Stimulated activated CD4-positive, alpha-beta T cell treated with anti-CD3 and anti-CD28 coated beads, Interleukin-1b, Interleukin-23, amount 100 ng/mL, for 4 hours (primary cell): ENCODE measurements around the gene CYP26A1.
A peak's percentile ranks its signal among the peaks of the same experiment; 100 is the strongest.

Source experiments
- DNase-seq, 2 donors: peaks; one replicate each; pipeline ENCODE4 v3.0.0-alpha.2; 2020; ENCODE audit warnings: low read depth in 2 of 2

Gene CYP26A1

DNA sequence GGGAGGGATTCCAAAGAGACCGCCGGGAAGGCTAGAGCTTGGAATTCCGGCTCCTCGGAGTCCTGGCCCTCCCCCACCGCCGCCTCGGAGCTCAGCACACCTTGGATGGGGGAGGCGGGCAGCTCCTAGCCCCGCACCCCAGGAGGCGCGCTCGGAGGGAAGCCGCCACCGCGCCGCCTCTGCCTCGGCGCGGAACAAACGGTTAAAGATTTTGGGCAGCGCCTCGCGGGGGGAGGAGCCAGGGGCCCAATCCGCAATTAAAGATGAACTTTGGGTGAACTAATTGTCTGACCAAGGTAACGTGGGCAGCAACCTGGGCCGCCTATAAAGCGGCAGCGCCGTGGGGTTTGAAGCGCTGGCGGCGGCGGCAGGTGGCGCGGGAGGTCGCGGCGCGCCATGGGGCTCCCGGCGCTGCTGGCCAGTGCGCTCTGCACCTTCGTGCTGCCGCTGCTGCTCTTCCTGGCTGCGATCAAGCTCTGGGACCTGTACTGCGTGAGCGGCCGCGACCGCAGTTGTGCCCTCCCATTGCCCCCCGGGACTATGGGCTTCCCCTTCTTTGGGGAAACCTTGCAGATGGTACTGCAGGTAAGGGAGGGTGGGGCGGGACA lies at the start of gene CYP26A1:
Gene CYP26A1, plus strand, starts transcription at position 355 of the 608 bp plus-strand sequence. Its CDS starts 42 bp downstream, at position 397.
- no peak for DNase-seq

GRCh38 chr10:93026072-93026471 lies 47.6 kb upstream of the CYP26A1 start:
- no peak for DNase-seq

- DNase-seq: no peak
These were observed 46.2 kb upstream of the CYP26A1 start for GRCh38 chr10:93027508-93027907.

GRCh38 chr10:93028883-93029282 lies 44.8 kb upstream of the CYP26A1 start:
- DNase-seq: no peak

DNA sequence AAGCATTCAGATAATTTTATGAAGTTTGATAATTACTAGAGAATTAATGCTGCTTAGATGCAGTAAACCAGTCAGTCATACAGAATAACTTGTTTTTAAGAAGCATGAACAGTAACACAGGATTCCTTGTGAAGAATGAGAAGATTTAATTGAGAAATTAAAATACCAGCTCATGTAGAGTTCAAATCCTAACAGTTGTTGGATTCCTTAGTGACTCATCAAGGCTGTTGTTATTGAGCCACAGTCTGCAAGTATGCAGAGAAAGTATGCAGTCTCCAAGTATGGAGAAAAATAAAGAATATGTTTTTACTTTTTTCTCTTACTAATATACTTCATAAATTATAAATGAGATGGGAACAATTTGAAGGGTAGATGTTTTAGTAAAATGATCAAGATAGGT lies 43.3 kb upstream of the CYP26A1 start:
- DNase-seq: no peak

- no peak for DNase-seq
These were observed 41.4 kb upstream of the CYP26A1 start for GRCh38 chr10:93032105-93032808.

- DNase-seq: no peak
These were observed 40.9 kb upstream of the CYP26A1 start for GRCh38 chr10:93032809-93033137.

GRCh38 chr10:93034426-93034825 lies 39.3 kb upstream of the CYP26A1 start:
- DNase-seq: no peak

GRCh38 chr10:93039110-93039509 lies 34.6 kb upstream of the CYP26A1 start:
- no peak for DNase-seq

DNA sequence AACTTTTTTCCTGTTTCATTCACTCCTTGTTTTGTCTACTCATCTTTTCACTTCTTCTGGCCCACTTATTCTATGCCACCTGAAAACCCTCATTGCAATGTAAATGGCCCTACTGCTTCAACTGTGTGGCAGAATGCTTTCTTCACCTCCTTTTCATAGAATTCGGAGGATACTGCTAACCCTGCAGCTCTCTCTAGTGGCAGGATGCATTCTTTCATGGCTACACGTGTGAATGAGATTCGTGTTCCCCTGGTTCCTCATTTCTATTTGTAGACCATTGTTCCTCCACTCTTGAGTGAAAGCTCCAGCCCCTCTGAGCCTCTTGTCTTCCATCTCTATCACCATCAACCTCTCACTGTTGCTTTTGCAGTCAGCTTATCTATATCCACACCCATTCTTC lies 34.0 kb upstream of the CYP26A1 start:
- DNase-seq: no peak

GRCh38 chr10:93054486-93054885 lies 19.2 kb upstream of the CYP26A1 start:
- no peak for DNase-seq

GRCh38 chr10:93058139-93058538 lies 15.6 kb upstream of the CYP26A1 start:
- no peak for DNase-seq

GRCh38 chr10:93059975-93060886 lies 13.5 kb upstream of the CYP26A1 start, which contains the start of gene CYP26C1:
CYP26C1 (plus strand) TSS chr10:93060798; CDS start chr10:93061264, 466 bp downstream.
- no peak for DNase-seq

- DNase-seq: no peak
These were observed 12.7 kb upstream of the CYP26A1 start for GRCh38 chr10:93060887-93061593.

- no peak for DNase-seq
These were observed 11.8 kb upstream of the CYP26A1 start for GRCh38 chr10:93061594-93062513.

DNA sequence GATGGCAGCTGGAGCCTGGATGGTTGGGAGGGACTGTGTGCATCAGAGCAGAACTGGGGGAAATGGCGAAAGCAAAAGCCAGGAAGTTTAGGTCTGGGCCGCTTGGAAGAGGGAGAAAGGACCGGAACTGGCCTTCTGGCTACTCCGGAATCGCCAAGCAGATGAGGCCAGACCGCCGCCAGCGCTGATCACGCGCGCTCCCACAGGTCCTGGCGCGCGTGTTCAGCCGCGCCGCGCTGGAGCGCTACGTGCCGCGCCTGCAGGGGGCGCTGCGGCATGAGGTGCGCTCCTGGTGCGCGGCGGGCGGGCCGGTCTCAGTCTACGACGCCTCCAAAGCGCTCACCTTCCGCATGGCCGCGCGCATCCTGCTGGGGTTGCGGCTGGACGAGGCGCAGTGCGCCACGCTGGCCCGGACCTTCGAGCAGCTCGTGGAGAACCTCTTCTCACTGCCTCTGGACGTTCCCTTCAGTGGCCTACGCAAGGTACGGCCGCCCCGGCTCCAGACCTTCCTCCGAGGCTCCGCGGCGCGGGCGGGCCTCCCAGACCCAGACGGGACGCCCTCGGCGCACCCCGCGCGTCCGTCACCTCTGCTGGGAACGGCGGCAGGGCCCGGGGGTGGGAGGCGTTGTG lies 11.1 kb upstream of the CYP26A1 start:
- peak; percentile 10 to 39 for DNase-seq

DNA sequence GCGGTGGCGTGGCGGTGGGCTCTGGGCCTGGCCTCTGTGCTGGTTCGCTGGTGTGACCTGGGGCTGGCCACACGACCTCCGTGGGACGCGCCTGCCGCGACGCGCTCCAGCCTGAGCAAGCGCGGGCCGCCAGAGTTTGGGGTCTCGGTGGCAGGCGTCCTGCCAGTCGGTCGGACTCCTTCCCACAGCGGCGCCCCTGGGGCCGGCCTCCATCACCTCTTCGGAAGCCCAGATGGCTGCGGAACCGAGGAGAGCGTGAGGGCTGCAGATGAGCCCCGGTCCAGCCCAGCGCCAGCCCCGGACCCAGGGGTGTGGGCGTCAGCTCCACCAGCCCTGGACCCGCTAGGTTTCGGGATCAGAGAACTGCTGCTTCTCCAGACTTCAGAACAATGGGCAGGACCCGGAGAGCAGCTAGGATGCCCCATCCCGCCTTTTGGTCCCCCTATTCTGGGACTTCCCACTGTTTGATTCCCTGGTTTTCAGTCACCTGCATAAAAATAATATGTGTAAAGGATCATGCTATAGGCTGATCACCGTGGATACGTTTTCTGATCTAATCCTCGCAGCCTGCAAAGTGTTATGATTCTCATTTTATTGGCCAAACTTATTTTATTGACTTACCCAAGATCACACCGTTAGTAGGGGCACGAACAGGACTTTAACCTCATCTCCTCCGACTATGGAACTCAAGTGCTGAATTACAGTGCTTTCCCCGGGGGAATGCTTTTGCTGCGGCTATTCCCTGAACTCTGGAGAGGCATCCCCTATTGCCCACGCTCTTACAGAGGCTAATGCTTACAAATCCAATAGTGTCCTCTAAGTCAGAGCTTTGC lies 10.3 kb upstream of the CYP26A1 start:
- DNase-seq: no peak

DNA sequence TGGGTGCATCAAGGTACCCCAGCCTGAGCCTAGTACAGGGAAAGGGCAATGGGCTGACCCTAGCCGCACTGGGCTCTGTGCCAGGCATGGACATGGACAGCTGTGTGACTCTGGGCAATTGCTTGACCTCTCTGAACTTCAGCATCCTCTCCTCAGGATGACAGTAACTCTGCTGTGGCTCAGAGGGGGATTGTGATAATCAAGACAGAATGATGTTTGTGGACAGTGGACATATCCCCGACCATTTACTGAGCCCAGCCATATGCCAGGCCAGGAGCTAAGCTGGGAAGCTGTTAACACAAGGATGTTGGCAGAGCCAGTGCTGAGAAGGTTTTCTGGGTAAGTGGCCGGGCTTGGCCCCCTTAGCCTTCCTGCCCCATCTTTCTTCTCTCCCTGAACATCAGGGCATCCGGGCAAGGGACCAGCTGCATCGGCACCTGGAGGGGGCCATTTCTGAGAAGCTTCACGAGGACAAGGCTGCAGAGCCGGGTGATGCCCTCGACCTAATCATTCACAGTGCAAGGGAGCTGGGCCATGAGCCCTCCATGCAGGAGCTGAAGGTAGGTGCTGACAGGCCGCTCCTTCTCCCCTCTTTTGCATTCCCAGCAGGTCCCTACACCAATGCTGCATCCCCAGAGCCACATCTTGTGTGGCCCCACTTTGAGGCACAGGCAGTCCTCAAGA lies 9.6 kb upstream of the CYP26A1 start:
- no peak for DNase-seq
